SU-DHL-6 (cell line): ENCODE results near the gene C1orf74.

Experiments used
- EZH2phosphoT487 ChIP-seq: fragments of 200-600 bp; sonication (generic), shearing (Covaris generic); conservative IDR thresholded peaks from 2 replicates; pipeline ENCODE4 v1.6.1; 2018; ENCODE audit warnings: mild to moderate bottlenecking, antibody characterized with exemption, low read length, moderate library complexity, mixed read lengths
- TF ChIP-seq, protein P1 (sequence below): fragments of 200-600 bp; sonication (generic); IDR thresholded peaks from one replicate; pipeline ENCODE4 v1.5.1; 2017; ENCODE audit warnings: antibody characterized with exemption, mild to moderate bottlenecking, low read length, moderate library complexity; ENCODE audit not compliant: insufficient read depth, poor library complexity, severe bottlenecking

DNA sequence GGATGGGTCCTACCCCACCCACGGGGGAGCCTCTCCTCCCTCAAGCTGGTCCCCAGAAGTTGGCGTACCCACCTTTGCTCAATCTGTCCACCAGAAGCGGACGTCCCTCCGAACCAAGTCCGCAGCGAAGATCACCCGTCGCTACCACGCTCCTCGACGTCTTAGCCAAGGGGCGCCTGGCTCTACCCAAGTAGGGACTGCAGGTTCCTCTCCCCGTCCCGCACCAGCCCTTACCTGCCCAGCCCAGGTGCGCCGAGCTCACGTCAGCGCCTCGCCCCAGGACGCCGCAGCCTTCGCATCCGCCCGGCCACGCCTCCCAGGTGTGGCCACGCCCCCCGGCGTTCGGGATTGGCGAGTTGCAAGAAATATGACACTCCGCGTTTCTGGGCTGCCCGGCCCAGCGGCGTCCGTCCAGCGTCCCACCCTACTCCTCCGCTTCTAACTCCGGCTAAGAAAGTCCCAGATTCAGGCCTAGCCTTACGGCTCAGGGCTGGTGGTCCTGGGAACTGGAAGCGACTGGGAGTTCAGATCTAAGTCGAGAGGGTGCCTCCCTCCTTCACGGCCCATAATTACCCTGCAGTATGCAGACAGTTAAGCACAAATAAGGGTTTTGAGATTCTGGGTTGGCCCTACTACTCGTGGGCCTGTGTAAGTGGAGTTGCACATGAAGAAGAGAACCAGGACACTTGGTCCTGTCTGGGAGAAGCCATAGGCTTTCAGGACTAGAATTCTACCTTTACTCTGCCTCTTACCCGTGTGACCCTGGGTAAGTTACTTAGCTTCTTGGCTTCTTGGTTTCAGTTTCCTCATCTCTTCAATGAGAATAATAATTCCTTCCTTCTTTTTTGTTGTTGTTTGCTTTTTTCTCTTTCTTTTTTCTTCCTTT, 21.8 kb upstream of the C1orf74 start, which contains the start of gene IRF6:
- TF ChIP-seq, protein P1, sequence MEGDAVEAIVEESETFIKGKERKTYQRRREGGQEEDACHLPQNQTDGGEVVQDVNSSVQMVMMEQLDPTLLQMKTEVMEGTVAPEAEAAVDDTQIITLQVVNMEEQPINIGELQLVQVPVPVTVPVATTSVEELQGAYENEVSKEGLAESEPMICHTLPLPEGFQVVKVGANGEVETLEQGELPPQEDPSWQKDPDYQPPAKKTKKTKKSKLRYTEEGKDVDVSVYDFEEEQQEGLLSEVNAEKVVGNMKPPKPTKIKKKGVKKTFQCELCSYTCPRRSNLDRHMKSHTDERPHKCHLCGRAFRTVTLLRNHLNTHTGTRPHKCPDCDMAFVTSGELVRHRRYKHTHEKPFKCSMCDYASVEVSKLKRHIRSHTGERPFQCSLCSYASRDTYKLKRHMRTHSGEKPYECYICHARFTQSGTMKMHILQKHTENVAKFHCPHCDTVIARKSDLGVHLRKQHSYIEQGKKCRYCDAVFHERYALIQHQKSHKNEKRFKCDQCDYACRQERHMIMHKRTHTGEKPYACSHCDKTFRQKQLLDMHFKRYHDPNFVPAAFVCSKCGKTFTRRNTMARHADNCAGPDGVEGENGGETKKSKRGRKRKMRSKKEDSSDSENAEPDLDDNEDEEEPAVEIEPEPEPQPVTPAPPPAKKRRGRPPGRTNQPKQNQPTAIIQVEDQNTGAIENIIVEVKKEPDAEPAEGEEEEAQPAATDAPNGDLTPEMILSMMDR: no peak
- TF ChIP-seq EZH2phosphoT487: no peak
